WI38 (cell line): ENCODE results near the gene LINS1.

Experiments used
- H3K4me3 ChIP-seq: 2 replicates; pipeline ENCODE4 v1.5.1; 2011; ENCODE audit warnings: low read depth, mild to moderate bottlenecking, control low read depth, low read length
- CTCF ChIP-seq: IDR thresholded peaks from 2 replicates; pipeline ENCODE4 v1.5.1; 2012; ENCODE audit warnings: low read depth, mild to moderate bottlenecking, control low read depth, low read length

LINS1 gene

GRCh38 chr15:100559330-100559729 lies 42.7 kb downstream of the LINS1 start:
- TF ChIP-seq CTCF = no peak

DNA sequence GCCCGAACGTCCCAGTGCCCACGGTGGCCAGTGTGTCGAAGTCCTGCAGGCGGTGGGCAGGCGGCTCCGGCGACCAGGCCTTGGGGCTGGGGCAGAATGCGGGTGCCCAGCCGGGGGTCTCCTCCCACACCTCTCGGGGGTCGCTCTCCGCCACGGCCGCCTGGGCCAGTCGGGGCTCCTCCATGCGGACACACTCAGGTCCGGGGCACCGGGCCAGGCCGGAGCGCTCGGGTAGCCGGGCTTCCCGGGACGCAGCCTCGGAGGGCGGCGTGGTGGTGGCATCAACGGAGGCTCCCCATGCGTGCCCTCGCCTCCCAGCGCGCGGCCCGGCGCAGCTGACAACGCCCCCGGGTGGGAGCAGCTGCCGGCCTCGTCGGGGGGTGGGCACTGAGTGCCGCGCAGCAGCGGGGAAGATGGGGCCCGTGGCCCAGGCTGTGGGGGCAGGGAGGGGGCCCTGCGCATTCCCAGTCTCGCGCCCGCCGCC lies 43.2 kb downstream of the LINS1 start:
- H3K4me3 ChIP-seq = no peak overlapping the region
- TF ChIP-seq CTCF = no peak

More at GRCh38 chr15:100559330-100559729, 42.7 kb downstream of the LINS1 start:
- H3K4me3 ChIP-seq = no peak overlapping the region

GRCh38 chr15:100553468-100553867 lies 48.5 kb downstream of the LINS1 start:
- H3K4me3 ChIP-seq = no peak overlapping the region
- no peak for TF ChIP-seq CTCF

DNA sequence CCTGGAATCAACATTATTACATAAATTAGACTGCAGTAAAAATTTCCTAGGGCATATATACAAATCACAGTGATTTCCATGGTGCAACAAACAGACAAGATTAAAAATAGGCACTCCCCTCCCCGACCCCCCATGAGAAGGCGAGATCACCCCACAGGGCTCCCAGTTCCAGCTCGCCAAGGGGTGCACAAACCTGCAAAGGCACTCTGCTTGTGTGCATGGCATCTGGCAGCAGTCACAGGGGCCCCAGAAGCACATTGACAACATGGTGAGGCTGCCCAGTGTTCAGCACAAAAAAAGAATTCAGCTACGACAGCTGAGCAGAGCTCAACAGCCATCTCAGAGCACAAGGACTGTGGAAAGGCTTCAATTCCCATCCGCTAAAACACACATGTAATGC lies 54.0 kb downstream of the LINS1 start:
- TF ChIP-seq CTCF = no peak
- H3K4me3 ChIP-seq = no peak overlapping the region

DNA sequence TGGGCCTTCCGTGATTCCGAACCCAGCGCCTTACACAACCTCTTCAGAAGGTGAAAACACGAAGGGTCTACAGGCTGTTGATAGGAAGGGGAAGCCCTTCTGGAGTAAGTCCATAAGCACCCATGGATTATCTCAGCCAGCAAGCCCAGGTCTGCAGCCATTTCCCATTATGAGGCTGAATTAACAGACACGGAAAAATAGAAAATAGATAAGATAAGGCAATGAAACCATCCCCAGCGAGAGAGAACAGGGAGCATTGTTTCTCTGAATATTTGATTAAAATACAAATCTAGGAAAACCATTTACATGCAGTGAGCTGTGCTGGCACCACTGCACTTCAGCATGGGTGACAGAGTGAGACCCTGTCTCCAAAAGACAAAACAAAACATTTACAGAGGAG lies 57.0 kb downstream of the LINS1 start:
- TF ChIP-seq CTCF = no peak
- H3K4me3 ChIP-seq = no peak overlapping the region

GRCh38 chr15:100544338-100544841 lies 57.6 kb downstream of the LINS1 start:
- no peak overlapping the region for H3K4me3 ChIP-seq
- no peak for TF ChIP-seq CTCF

- no peak for TF ChIP-seq CTCF
- H3K4me3 ChIP-seq = no peak overlapping the region
Measured at GRCh38 chr15:100542290-100542689, 59.7 kb downstream of the LINS1 start.
